Sciatic nerve (tissue), 2 donors: ENCODE results near the gene KIRREL1. TPM values are rescaled to one million over a fixed set of nuclear protein-coding genes. Genes with fewer than 3 reads are reported as not detected.

ENCODE experiments used
- ATAC-seq: fragments of 200-7000 bp; cut with Tn5 transposase; one replicate; pipeline ENCODE4 v1.9.1; 2020; ENCODE audit warnings: mild to moderate bottlenecking, moderate library complexity
- DNase-seq: peaks from one replicate; pipeline ENCODE4 v3.0.0-alpha.2; 2020; ENCODE audit warnings: low spot score
- intact Hi-C: fragments of 100-400 bp; cut with DNase I; formaldehyde crosslinking; loops from one replicate; pipeline ENCODE4 v1.14.2; 2022
- total RNA-seq: library from RNA; stranded (reverse); fragmentation: NEBNext Ultra II Directional; extraction: Animal tissue kit (Norgen Biotek cat#: 25700); gene quantifications from one replicate; pipeline ENCODE4 v1.2.1, GENCODE V29; 2021
- donor health status: DM: no; HTN: no; CAD: no.
- donor health status: DM: no; HTN: no; CAD: no.

KIRREL1 gene
- total RNA-seq, result 67.8 TPM

- ATAC-seq (peak; percentile 73), DNase-seq (peak; percentile 85)
- intact Hi-C loops, result loop anchor here (5.0 kb wide), 2 partner anchors 44 to 99 kb away; no protein-coding TSS in a partner anchor
Observed at GRCh38 chr1:157993147-157993917, at the start of gene KIRREL1. Gene KIRREL1, plus strand, starts transcription at chr1:157993645. Its CDS starts 32 bp downstream, at chr1:157993677.

DNA sequence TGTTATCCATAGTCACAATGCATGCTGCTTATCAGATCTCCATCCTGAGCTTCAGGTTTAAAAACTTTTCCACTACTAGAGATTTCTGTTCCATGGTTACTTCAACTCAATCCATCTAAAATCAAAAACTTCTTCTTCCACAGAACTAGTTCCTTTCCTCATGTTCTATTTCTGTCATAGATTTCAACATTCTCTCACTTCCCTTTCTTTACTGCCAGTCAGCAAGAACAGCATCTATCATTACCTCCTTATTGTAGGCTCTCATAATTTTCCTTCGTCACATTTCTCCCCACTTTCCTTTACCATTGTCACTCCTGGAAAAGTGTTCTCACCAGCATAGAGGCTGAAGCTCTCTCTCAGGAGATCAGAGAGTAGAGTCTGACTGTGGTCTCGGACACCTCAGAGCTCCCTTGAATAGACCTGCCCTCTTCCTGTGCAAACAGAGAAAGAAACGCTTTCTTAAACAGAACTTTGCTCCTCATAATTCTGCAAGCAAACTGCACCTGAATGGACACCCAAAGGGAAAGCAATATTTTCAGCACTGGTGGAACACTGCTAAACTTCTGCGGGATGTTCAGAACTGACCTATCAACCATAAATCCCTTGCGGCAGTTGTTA, 48.7 kb upstream of the KIRREL1 start:
- DNase-seq (no peak), ATAC-seq (no peak)
- intact Hi-C loops, result no loop called here

DNA sequence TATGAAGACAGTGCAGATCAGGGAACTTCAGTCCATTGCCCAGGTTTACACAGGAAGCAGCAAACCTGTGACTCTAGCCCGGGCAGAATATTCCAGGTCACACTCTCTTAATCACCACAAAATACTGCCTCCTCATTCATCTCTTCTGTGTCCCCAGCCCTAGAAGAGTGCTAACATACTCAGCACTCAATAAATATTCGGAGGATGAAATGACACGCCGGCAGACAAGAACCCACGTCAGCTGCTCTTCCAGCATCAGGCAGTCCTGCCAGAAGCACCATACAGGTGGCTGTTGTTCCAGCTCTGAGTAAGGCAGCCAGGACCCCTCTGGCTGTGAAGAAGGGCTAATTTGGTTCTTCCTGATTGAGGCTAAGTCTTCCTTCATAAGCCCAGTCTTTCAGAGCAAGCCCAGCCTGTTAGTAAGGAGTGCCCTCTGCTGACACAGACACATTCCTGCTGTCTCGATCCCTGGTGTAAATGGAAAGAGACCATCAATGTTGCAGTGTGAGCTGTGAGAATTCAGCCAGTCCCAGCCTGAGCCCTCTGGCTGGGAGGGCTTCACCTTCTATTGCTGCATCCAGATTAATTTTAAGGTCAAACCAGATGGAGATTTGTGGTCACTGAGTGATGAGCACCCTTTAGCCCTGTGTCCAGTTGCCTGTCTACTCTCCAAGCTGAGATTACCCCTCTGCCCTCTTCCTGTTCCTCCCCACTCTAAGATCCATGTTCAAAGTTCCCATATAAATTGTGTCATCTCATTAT, 45.0 kb upstream of the KIRREL1 start:
- no peak for DNase-seq
- peak; percentile 50 for ATAC-seq
- intact Hi-C loops, result no loop called here

DNA sequence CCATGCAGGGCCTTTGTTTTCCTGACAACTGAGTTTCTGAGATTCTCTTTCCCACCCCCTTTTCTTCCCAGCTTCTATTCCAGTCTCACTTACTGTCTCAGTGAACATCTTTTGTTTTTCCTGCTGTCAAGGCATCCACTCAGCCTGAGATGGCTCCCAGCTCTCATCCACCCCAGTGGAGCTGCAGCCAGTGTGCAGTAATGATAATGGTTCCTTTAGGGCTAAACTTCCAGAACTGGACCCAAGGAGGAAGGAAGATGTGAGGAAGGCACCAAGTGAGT, 44.4 kb upstream of the KIRREL1 start:
- ATAC-seq, result no peak
- no peak for DNase-seq
- intact Hi-C loops, result no loop called here

- intact Hi-C loops, result no loop called here
- DNase-seq, result no peak
- no peak for ATAC-seq
Observed at GRCh38 chr1:157951230-157951629, 42.2 kb upstream of the KIRREL1 start.

- intact Hi-C loops, result no loop called here
- DNase-seq (no peak), ATAC-seq (no peak)
Observed at GRCh38 chr1:157952601-157953000, 40.8 kb upstream of the KIRREL1 start.

DNA sequence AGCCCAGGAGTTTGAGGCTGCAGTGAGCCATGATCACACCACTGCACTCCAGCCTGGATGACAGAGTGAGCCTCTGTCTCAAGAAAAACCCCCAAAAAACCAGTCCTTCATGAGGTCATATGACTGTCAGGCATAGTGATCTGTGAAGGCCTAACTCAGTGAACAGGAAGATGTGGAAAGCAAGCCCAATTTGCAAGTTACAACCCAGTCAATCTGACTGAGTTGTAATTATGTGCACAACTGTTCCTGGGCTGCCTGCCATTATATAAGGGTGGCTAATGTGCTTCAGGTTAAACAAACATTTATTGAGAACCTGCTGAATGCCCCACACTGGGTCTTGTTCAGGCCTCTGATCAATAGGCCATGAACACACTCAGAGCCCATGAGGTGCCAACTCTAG, 38.2 kb upstream of the KIRREL1 start:
- ATAC-seq, result no peak
- no peak for DNase-seq
- intact Hi-C loops, result no loop called here

- intact Hi-C loops, result no loop called here
- ATAC-seq (no peak), DNase-seq (no peak)
Observed at GRCh38 chr1:157955857-157956256, 37.6 kb upstream of the KIRREL1 start.

- DNase-seq (no peak), ATAC-seq (no peak)
- intact Hi-C loops, result no loop called here
Observed at GRCh38 chr1:157956732-157957131, 36.7 kb upstream of the KIRREL1 start.

DNA sequence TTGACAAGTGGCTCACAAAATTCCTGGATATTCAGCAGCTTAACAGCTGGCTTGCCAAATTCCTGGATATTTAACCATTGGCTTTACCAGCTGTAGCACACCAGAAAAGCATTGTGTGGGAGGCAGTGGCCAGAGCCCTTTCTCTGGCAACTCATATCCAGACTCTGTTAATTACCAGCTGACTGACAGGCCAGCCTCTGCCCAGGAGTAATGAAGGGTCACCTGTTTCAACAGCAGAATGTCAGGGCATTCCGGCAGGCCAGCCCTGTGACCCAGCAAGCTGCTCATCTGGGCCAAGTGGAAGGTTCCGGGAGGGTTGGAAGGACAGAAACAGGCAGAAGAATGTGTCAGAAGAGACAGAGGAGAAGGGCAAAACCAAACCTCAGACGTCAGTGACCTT, 35.2 kb upstream of the KIRREL1 start:
- DNase-seq (no peak), ATAC-seq (no peak)
- intact Hi-C loops, result no loop called here

GRCh38 chr1:157959750-157960149, 33.7 kb upstream of the KIRREL1 start:
- DNase-seq, result no peak
- intact Hi-C loops, result loop anchor here (5.0 kb wide), 1 partner anchor 163 kb away; no protein-coding TSS in a partner anchor
- no peak for ATAC-seq

DNA sequence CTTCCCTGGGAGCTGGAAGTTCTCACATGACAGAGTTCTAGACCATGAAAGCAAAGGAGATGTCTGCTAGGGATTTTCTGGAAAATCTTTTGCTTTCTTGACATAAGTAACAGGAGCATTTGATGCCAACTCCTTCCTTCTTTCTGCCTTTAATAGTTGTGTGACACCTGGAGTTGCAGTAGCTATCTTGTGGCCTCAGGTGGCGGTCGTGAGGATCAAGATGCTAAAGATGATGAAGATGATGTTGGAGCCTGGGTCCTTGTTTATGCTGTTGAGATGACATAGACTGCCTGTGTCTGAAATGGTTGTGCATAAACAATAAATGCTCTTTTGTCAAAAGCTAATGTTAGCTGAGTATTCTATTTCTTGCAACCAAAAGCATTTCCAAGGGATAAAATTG, 32.7 kb upstream of the KIRREL1 start:
- DNase-seq, result no peak
- intact Hi-C loops, result loop anchor here (5.0 kb wide), 1 partner anchor 162 kb away; no protein-coding TSS in a partner anchor
- ATAC-seq, result no peak

DNA sequence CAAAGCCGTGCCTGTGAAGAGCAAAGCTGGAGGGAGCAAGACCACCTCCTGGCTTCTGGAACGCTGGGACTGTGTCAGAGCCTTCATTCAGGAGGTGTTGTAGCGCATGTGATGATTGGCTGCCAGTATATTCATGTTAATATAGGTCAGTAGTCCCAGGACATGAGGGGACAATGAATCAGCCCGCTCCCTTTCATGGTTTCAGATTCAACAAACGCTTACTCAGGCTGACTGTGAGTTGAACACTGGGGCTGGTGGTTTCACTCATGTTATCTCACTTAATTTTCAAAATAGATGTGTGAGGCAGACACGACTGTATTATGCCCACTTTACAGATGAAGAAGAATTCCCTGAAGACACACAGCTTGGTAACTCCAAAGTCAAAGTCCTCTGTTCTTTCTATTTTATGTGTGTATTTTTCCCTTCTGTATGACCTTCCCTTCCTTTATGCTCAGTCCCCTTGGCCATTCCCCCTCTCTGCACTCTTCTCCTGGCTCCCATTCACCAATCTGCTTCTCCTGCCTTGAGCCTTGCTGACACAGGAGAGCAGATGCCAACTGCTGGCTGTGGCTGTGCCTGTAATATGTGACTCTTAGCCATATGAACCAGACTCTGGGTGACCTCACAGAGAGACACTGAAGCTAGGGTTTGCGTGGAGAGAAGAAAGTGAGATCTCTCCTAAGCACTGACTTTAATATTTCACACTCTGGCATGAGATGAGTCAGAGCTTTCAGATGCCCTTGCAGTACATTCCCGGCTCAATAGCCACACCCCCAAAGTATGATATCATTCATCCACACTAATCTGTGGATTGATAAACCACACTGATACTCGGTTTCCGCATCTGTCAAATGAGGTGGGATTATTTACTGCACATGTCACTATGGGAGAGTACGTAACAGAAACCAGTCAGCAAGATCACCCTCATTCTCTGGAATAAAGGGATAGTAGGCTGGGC, 31.4 kb upstream of the KIRREL1 start:
- DNase-seq (no peak), ATAC-seq (no peak)
- intact Hi-C loops, result loop anchor here (5.0 kb wide), 1 partner anchor 160 kb away; no protein-coding TSS in a partner anchor

DNA sequence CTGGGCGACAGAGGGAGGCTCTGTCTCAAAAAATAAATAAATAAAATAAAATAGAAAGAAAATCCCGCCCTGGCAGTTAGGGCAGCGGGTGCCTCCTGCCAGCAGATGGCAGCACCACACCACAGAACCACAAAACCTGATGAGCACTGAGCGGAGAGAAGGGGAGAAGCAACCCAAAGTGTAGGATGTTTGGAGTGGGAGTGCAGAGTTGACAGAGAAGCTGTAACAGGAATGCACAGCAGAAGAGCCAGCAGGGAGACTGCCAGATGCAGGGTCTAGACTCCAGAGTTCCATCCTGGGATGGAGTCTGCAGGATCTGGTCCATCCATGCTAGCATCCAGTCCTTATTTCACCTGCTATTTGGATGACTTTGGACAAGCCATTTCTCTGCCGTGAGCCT, 29.7 kb upstream of the KIRREL1 start:
- intact Hi-C loops, result loop anchor here (5.0 kb wide), 1 partner anchor 159 kb away; no protein-coding TSS in a partner anchor
- DNase-seq (peak; percentile 83), ATAC-seq (peak; percentile 92)

GRCh38 chr1:157965584-157965983, 27.9 kb upstream of the KIRREL1 start:
- intact Hi-C loops, result no loop called here
- DNase-seq (no peak), ATAC-seq (no peak)

DNA sequence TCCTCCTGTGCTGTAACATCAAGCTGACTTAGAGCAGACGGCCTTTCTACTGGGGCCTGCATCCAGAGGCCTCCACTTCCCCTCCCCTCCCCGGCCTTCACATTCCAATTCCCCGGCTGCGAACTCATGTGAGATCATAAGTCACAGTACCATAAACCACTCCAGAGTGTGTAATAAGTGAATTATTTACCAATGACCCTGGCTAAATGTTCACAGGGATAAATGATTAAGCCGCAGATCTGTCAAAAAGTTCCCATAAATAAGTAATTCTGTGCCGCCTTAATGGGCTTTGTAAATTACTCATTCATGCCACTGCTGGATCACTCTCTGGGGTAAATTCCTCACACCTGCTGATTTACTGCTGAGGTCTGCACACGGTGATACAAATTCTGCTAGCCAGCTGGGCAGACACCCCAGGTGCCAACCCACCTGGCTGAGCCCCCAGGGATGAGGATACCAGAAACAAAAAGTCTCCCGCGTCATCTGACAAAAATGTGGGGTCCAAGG, 27.4 kb upstream of the KIRREL1 start:
- intact Hi-C loops, result no loop called here
- no peak for ATAC-seq

DNA sequence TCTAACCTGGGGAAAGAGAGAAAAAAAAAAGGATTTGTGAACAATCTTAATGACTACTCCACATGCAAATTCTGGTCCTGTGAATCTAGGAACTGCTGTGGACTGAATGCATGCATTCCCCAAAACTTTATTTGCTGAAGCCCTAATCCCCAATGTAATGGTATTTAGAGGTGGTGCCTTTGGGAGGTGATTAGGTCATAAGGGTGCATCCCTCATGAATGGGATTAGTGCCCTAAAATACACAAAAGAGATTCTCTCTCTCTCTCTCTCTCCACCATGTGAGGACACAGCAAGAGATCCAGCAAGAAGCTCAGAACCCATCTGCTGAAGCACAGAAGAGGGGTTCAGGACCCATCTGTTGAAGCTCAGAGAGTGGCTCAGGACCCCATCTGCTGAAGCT, 26.2 kb upstream of the KIRREL1 start:
- intact Hi-C loops, result no loop called here
- ATAC-seq (no peak), DNase-seq (no peak)

More for the DNA sequence above, 27.4 kb upstream of the KIRREL1 start:
- no peak for DNase-seq

GRCh38 chr1:157968508-157968907, 24.9 kb upstream of the KIRREL1 start:
- ATAC-seq (no peak), DNase-seq (no peak)
- intact Hi-C loops, result no loop called here

- ATAC-seq, result no peak
- DNase-seq, result no peak
- intact Hi-C loops, result no loop called here
Observed at GRCh38 chr1:157968946-157969345, 24.5 kb upstream of the KIRREL1 start.
